DLD1 (cell line): ENCODE measurements around the gene NECAB2.

Experiments
- in situ Hi-C: cut with HindIII; loops from 2 replicates; pipeline ENCODE4 v1.10.0; 2017; ENCODE audit warnings: low sequenced_read_pairs

NECAB2 gene

DNA sequence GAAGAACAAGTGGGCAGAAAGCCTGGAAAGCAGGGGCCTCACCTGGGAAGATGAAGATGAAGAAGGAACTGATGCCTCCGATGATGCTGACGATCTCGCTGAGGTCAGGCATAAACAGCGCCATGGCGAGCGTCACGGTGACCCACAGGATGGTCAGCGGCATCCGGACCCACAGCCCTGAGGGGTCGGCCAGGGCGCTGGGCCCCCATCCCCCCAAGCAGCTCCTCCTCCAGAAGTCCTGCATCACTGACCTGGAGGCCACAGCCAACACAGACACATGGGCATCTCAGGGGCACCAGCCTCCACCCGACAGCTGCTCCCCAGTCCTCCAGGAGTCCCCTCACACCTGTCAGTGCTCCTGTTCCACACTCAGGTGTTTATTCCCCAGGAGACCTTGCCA is 48.4 kb downstream of the NECAB2 start:
- in situ Hi-C loops: no loop called here

DNA sequence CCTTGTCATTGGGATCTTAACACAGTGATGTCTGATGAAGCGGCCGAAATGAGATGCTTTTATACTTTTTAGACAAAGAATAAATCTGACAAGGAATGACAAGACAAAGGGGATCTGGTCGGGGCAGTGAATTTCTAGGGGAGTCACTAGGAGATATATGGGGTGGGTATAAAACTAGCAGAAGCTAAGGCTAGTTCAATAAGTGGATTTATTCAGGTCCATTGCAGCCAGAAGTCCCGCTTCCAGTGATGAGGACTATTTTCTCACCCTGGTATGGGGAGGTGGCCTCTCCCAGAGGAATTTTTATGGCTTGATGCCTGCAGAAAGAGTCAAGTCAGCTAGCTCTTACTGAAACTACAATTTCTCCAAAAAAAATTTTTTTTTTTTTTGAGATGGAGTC is 50.7 kb downstream of the NECAB2 start:
- in situ Hi-C loops: no loop called here

DNA sequence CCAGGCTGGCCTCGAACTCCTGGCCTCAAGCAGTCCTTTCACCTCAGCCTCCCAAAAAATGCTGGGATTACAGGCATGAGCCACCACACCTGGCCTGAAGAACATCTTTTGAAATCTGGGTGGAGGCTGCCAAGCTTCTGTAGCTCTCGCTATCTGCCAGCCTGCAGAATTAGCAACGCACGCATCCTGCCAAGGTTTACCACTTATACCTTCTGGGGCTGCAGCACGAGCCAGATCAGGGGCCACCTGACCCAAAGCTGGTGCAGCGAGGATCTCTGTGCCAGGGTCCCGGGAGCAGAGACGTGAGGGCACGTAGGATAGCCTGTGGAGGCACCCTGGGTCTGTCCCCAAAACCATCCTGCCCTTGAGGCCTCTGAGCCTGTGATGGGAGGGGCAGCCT is 52.3 kb downstream of the NECAB2 start:
- in situ Hi-C loops: no loop called here

DNA sequence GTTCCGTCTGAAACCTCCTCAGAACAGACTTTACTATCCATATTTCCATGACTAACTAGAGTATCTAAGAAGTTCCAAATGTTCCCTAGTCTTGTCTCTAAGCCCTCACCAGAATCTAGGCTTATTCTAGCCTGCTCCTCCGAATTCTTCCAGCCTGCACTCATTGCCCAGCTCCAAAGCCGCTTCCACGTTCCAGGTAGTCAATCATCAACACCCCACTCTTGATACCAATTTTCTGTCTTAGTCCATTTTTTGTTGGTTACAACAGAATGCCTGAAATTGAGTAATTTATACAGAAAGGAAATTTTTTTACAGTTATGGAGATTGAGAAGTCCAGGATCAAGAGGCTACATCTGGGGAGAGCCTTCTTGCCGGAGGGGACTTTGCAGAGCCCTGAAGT is 53.4 kb downstream of the NECAB2 start:
- in situ Hi-C loops: no loop called here

DNA sequence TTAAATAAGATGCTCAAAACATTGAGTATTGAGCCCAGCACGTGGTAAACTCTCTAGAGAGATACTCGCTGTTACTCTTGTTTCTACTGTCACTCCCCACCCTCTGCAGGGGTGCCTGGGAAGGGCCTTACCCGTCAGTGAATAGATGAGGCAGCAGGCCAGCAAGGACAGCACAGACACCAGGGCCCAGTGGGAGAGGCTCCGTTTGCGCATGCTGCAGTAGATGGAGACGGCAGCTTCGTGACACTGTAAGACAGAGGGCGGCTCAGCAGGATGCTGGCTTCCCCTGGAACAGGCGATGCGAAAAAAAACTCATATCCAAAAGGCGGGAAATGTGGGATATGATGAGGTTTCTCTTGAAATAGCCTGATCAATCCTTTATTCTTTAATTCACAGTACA is 54.6 kb downstream of the NECAB2 start:
- in situ Hi-C loops: no loop called here

DNA sequence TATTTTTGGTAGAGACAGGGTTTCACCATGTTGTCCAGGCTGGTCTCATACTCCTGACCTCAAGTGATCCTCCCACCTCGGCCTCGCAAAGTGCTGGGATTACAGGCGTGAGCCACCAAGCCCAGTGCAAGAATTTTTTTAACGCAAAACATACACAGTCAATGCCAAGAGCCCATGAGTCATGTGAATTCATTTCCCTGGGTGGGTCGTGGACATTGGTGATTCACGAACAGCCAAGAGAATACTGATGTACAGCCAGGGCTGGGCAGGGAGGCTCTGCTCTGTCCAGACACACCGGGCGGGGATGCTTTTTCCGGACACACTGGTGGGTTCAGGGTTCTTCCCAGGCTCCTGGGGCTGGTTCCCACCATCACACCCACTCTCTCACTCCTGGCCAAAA is 56.8 kb downstream of the NECAB2 start:
- in situ Hi-C loops: no loop called here

DNA sequence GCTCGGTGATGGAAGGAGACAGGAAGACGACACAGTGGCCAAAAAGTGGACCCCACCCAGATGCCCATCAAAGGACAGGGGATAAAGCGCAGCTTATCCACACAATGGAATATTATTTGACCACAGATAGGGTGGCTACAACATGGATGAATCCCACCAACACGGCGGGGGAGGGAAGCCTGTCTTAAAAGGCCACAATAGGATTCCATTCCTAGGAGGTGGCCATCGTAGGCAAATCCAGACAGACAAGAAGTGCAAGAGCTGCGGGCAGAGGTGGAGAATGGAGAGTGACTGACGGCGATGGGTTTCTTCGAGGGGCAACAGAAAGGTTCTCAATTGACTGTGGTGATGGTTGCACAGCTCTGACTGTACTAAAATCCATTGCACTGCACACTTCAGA is 58.6 kb downstream of the NECAB2 start:
- in situ Hi-C loops: no loop called here

DNA sequence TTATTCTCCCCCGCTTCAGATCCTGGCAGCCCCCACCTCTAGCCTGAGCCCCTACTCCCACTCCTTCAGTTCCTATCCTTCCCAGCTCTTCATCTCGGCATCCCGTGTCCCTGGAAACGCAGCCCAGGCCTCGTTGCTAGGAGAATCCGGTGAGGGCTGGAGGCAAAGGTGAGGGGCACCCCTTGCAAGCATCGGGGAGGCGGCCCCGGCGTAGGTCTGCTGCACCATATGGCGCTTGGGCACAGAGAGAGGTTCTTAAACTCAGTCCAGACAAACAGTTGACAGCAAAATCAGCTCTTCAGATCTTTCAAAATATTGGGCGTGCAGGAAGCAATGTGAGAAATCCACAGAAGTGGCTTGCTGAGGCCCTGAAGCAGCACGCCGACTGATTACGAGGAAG is 59.6 kb downstream of the NECAB2 start:
- in situ Hi-C loops: no loop called here

DNA sequence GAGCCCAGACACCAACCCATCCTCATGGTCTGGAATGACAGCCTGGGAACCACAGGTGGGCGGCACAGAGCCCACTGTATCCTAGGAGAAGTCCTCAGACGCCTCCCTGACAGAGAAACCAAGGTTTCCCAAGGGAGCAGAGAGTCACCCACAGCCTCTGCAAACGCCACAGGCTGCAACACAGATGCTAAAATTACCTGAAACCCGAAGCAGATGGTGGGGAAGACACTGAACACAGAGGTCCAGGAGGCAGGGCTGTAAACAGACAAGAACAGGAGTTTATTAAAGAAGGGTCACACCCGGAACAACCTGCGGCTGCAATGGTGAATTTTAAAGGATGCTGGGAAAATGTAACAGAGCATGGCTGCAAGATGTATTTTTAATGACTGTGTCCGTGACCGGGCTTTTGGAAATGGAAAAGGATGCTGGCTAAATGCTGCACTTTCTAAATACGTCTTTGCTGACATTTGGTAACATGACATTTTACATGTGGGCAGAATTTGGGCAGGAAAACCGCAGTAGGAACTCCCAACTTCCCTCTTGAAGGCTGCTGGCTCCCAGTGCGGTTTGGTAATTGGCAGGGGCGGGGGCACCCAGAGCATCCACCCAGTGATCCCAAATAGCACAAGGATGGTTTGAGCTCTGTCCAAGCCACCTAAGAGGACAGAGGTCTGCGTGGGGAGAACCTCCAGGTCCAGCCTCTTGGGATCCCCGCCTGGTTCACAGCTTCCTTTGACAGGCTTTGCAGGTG is 61.4 kb downstream of the NECAB2 start:
- in situ Hi-C loops: no loop called here

DNA sequence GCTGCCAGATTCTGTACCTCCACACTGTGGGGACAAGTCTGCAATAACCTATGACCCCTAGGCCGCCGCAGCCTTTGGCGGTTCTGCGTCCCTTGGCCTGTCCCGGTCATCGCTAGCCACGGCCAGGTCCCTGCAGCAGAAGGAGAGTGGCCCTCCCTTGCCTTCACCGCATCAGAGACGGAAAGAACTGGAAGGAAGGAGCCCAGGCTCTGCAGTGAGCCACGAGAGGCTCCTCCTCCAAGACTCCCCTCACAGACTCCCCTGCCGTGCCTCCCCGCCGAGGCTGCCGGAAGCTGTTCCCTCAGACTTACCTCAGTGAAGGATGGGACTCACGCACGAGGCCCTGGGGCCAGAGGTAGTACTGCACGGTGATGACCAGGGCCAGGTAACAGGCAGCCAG is 63.5 kb downstream of the NECAB2 start:
- in situ Hi-C loops: no loop called here

DNA sequence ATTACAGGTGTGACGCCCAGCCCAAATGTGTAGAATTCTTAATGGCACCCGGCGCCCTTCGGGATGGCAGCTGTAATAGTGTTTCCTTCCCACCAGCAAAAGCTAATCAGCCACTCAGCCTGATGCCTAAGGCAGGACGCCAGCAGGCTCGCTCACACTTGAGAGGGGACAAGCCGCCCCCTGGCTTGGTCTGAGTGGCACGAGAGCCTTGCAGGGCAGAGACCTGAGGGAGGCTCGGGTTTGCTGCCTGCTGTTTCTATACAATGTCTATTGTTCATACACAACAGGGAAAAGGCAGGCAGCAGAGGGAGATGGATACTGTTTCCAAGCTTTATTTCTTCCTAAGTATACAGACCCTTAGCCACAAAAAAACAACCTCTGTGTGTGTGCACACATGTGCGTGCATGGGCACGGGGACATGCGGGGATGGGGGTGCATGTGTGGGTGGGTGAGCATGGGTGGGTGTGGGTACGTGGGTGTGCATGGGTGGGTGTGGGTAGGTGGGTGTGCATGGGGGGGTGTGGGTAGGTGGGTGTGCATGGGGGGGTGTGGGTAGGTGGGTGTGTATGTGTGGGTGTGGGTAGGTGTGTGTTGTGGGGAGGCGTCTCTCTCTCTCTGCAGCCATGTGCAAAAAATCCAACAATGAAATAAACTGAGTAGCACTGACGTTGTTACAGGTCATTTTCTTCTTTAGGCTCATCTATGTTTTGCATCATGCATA is 64.6 kb downstream of the NECAB2 start:
- in situ Hi-C loops: no loop called here

DNA sequence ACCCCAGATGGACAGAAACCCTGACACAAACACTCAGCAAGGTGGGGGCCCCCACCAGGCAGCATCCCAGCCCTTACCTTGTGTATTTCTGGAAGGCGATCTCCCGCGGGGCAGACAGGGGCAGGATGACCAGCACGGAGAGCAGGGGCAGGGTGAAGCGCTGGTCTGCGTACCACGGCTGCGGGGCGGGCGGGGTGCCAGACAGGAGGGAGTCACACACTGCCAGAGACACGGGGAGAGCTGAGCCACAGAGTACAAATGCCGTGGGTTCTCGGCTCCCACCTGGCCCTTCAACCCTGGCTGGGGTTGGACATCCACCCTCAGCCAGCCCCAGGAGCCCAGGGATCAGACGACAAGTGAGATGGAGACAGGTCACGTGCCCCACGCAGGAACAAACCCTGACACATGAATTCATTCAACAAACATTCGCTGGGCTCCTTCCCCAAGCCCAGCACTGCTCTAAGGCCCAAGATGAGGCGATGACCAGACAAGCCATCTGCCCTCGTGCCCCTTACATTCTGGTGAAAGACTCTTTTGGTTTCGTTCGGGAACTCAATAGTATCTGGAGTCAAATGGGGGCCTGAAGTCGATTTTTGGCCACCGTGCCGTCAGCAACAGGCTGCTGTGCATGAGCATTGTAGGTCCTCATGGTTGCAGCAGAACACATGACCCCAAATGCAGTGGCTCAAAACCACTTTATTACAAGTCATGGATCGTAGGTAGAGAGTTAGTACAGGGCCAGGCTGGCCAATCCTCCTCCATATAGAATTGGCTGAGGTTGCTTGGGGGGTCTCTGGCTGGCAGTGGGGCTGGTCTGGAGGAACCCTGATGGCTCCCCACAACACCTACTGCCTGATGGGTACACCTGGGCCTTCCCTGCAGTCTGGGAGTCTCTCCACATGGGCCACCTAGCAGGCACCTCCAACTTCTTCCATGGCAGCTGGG is 65.5 kb downstream of the NECAB2 start:
- in situ Hi-C loops: no loop called here

DNA sequence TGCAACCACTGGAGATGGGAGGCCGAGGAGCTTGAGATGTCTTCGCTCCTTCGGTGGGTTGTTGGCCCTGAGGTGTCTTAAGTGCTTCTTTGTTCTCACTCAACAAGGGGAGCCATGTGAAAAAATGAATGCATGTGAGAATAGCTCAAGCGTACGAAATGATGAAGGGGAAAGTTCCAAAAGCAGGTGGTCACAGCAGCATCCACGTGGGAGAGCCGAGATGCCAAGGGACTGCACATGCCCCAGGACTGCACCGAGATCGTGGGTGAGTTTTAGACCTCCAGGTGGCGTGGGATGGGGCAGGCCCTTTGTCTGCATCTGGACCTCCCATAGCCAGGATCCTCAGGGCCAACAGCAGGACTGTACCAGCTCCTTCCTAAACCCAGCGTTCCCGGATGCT is 66.5 kb downstream of the NECAB2 start:
- in situ Hi-C loops: no loop called here

DNA sequence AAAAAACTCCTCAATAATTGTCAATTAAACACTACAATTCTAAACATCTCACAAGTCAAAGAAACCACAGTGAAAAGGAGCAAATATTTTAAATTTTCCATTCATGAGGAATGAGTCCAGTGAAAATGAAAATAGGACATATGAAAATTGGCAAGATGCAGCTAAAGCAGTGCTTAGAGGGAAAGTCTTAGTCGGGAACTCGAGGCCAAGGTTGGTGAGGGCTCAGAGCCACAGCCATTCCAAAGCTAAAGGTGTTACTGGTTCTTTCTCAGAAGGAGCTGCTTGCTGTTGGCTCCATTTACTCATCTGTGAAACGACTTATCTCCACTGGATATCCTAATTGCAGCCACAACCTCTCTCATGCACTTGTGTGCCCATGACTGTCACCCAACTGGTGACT is 68.1 kb downstream of the NECAB2 start:
- in situ Hi-C loops: no loop called here

DNA sequence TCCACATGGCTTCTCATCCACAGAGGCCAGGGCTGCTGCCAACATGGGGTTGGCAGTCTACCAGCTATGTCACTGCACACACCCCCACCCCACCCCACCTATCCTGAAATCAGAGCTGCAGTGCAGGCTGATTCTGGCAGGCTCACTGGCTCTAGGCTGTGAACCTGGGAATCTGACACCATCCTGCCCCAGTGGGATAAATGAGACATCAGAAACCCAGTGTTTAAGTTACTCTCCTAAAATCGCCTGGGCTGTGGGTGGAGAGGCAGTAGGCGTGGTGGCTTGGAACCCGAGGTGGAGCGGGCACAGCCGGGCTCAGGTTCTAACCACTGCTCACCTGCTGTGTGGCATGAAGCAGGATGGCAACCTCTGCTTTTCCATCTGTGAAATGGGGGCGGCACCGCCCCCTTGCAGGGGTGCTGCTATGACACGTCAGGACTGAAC is 69.0 kb downstream of the NECAB2 start:
- in situ Hi-C loops: no loop called here

DNA sequence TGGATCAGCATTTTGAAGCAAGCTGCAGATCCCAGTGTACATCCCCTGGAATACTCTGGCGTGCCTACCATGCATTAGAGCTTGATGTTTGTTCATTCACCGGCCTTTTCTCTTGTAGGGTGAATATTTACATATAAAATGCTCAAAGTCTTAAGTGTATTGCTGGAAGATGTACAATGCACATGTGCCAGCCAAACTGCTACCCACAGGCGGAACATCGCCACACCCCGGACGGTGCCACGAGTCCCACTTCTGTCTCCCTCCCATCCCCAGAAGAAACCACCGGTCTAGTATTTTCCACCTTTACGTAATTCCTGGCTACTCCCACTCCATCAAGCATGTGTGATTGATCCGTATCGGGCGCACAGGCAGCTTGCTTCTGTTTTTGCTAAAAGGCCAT is 70.4 kb downstream of the NECAB2 start:
- in situ Hi-C loops: no loop called here

DNA sequence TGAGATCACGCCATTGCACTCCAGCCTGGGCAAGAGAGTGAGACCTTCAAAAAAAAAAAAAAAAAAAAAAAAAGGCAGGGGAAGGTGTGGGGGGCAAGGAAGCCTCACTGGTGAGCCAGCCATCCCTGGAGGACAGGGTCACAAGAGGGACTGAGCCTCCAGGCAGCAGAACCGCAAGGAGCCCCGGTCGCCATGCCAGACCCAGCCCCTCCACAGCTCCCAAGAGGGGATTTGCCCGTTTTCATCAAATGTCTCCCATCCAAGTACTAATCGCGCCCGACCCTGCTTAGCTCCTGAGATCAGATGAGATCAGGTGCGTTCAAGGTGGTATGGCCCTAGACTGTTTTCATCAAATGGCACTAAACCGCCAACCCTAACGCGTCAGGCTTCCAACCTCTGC is 71.7 kb downstream of the NECAB2 start:
- in situ Hi-C loops: no loop called here

DNA sequence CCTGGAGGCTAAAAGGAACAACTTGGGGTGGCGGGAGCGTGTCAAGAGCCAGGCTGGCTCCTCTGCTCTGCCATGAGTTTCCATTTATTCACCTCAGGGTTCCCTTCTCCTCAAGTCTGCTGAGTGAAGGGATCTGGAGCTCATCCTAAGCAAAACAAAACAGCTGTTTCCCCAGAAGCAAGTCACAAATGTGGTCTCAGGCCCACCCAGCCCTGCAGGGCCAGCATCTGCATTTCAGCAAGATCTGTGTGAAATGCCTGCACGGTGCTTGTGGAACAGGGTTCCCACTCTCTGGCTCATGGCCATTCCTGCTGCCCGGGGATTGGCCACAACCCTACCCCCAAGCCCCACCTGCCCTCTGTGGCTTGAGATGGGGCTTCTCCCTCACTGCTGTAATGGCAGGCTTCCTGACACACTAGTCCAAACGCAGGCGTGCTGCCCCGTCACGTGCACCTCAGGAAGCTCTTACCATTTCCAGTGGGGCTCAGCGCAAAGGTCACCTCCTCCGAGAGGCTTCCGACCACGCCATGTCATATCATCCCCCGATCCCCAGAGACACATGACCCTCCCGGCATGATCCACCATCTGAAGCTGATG is 72.3 kb downstream of the NECAB2 start:
- in situ Hi-C loops: no loop called here

DNA sequence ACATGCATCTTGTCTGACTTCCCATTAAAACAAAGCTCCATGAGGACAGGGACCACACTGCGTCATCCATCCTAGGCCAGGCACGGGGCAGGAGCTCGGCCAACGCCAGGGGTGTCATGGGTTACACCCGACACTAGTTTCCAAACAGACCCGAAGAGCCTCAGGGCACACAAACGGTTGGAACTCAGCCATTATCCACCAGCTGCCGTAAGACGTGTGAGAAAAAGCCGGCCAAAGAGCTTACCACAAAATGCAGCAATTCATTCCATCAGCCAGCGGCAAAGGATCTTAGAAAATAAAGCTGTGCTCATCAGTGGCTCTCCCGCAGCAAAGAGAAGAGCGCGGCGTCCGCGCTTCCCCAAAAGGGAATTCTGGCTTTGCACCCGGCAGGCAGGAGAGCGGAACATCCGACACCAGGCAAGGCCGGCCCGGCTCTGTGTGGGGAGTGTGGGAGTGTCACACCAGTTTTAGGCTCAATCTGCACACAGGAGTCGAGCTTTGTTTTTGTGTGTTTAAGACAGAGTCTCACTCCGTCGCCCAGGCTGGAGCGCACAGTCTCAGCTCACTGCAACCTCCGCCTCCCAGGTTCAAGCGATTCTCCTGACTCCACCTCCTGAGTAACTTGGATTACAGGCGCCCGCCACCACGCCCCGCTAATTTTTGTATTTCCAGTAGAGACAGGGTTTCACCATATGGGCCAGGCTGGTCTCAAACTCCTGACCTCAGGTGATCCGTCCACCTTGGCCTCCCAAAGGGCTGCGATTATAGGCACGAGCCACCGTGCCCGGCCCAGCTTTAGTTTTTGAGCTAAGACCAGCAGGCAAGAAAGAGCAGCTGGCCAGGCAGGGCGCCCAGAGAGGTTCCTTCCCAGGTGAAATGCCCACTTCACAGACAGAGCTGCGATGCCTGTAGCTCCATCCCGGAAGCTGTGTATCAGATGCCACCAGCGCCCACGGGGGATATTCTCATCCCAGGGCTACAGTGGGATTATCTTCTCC is 73.1 kb downstream of the NECAB2 start:
- in situ Hi-C loops: no loop called here

DNA sequence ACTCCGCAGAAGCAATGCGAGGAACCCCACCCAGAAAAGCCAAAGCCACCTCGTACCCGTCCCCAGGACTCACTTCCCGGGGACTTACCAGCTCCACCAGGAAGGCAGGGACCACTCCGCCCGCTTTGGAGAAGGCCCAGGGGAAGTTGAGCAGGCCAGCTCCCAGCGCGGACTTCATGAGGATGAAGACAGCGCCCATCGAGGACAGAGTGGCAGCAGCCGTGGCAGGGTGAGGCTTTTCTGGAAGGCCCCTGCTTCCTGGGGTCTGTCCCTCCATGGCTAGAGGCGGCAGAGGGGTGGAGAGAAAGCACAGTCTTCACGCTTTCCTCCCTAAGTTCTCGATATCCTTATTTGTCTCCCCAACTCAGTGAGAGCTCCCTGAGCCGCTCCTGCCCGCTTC is 73.8 kb downstream of the NECAB2 start:
- in situ Hi-C loops: no loop called here
